NT2/D1 (cell line): ENCODE data around the gene APC2.
"Not testable (repeated sequence)": the region's sequence is repeated elsewhere in the genome, so short reads cannot be mapped to it uniquely, and the experiment has no call there.

ENCODE experiments used
- DNase-seq: peaks from one replicate; pipeline ENCODE4 v3.0.0-alpha.2; 2011; ENCODE audit warnings: low read depth, low spot score
- H3K27me3 ChIP-seq: 2 replicates; pipeline ENCODE4 v1.6.0; 2011; ENCODE audit warnings: mild to moderate bottlenecking; ENCODE audit not compliant: insufficient read length, insufficient read depth
- H3K36me3 ChIP-seq: 2 replicates; pipeline ENCODE4 v1.6.1; 2011; ENCODE audit warnings: mild to moderate bottlenecking, low read length, mixed read lengths; ENCODE audit not compliant: insufficient read depth, insufficient read length
- H3K4me1 ChIP-seq: 2 replicates; pipeline ENCODE4 v1.5.1; 2011; ENCODE audit not compliant: insufficient read depth, insufficient read length
- H3K4me3 ChIP-seq: 2 replicates; pipeline ENCODE4 v1.5.1; 2011; ENCODE audit warnings: low read depth; ENCODE audit not compliant: insufficient read length
- H3K9ac ChIP-seq: 2 replicates; pipeline ENCODE4 v1.6.0; 2011; ENCODE audit warnings: low read depth; ENCODE audit not compliant: insufficient read length
- H3K9me3 ChIP-seq: 2 replicates; pipeline ENCODE4 v1.5.1; 2011; ENCODE audit warnings: mild to moderate bottlenecking, low read length; ENCODE audit not compliant: insufficient read depth
- SUZ12 ChIP-seq: IDR thresholded peaks from 2 replicates; pipeline ENCODE4 v1.6.1; 2011; ENCODE audit not compliant: insufficient read length, insufficient read depth; ENCODE audit errors: extremely low read depth
- YY1 ChIP-seq: IDR thresholded peaks from 2 replicates; pipeline ENCODE4 v1.6.1; 2011; ENCODE audit not compliant: insufficient read length, insufficient read depth
- ZNF274 ChIP-seq: IDR thresholded peaks from 2 replicates; pipeline ENCODE4 v1.6.1; 2011; ENCODE audit warnings: mild to moderate bottlenecking, low read depth, low read length

APC2 gene

GRCh38 chr19:1434040-1434366, 15.9 kb upstream of the APC2 start:
- no peak for DNase-seq
- TF ChIP-seq ZNF274 (no peak), YY1 (no peak), SUZ12 (no peak)
- Histone ChIP-seq H3K27me3 (no peaks in the 10 kb centered on the region), H3K4me1 (peaks cover 18% of the 10 kb centered on the region), H3K4me3 (no peak overlapping the region), H3K36me3 (peaks cover 62% of the 10 kb centered on the region), H3K9ac (no peak overlapping the region), H3K9me3 (no peaks in the 10 kb centered on the region)

GRCh38 chr19:1434577-1435060, 15.3 kb upstream of the APC2 start:
- H3K27me3 ChIP-seq: no peaks in the 10 kb centered on the region
- H3K9ac ChIP-seq: no peak overlapping the region
- H3K9me3 ChIP-seq: no peaks in the 10 kb centered on the region
- H3K36me3 ChIP-seq: peaks cover 62% of the 10 kb centered on the region
- H3K4me3 ChIP-seq: no peak overlapping the region
- TF ChIP-seq ZNF274 (no peak), SUZ12 (no peak), YY1 (no peak)
- no peak for DNase-seq
- peaks cover 18% of the 10 kb centered on the region for H3K4me1 ChIP-seq

GRCh38 chr19:1435378-1435989, 14.4 kb upstream of the APC2 start:
- peaks cover 22% of the 10 kb centered on the region for H3K4me1 ChIP-seq
- H3K4me3 ChIP-seq: no peak overlapping the region
- no peaks in the 10 kb centered on the region for H3K27me3 ChIP-seq
- H3K9ac ChIP-seq: peak overlapping the region; percentile 63
- peaks cover 62% of the 10 kb centered on the region for H3K36me3 ChIP-seq
- TF ChIP-seq SUZ12 (no peak), YY1 (no peak), ZNF274 (no peak)
- no peak for DNase-seq
- no peaks in the 10 kb centered on the region for H3K9me3 ChIP-seq

GRCh38 chr19:1437609-1438008, 12.3 kb upstream of the APC2 start:
- Histone ChIP-seq H3K4me1 (peaks cover 36% of the 10 kb centered on the region), H3K4me3 (no peak overlapping the region), H3K36me3 (peaks cover 70% of the 10 kb centered on the region), H3K9me3 (no peaks in the 10 kb centered on the region), H3K27me3 (no peaks in the 10 kb centered on the region), H3K9ac (peak overlapping the region; percentile 99)
- no peak for DNase-seq
- TF ChIP-seq YY1 (no peak), SUZ12 (no peak), ZNF274 (no peak)

DNA sequence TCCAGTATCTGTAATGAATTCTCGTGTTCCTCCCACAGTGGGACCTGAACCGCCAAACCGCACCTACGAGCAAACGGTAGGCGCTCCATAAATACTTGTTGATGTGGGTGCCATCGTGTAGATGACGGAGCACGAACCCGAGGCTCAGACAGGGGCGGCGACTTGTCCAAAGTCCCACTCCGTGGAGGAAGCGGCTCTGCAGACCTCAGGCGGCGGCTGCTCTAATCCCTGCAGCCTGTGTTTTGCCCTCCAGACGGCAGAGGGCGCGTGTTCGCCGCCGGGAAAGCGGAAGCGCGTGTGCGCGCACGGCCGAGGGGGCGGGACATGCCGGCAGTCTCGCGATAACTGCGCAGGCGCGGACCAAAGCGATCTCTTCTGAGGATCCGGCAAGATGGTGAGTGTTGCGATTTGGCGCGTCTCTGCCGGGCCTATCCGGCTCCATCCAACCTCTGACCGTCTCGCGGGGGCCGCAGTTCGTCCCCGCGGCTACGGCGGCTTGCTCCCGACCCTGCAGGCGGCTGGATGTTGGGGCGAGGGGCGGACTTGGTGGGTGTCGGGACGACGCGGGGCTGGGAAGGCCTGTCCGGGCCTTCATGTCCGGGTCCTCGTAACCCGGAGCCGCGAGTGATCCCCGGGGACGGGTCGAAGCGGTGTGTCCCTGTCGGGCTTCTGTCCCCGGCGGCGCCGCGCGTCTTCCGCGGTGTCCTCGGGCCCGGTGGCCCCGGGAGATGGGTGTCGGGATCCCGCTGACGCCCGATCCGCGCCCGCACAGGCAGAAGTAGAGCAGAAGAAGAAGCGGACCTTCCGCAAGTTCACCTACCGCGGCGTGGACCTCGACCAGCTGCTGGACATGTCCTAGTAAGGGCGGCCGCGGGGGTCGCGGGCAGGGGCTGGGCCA, 11.6 kb upstream of the APC2 start, which contains the start of gene RPS15:
RPS15 (plus strand) TSS at position 362 of the 898 bp plus-strand sequence; CDS start at position 392, 30 bp downstream.
- peaks cover 69% of the 10 kb centered on the region for H3K36me3 ChIP-seq
- no peaks in the 10 kb centered on the region for H3K9me3 ChIP-seq
- H3K4me1 ChIP-seq: peaks cover 30% of the 10 kb centered on the region
- DNase-seq: peak; percentile 95
- TF ChIP-seq ZNF274: no peak
- no peak for TF ChIP-seq YY1
- H3K4me3 ChIP-seq: peak within 1 kb of the TSS; percentile 98
- peak within 1 kb of the TSS; percentile 99 for H3K9ac ChIP-seq
- no peaks in the 10 kb centered on the region for H3K27me3 ChIP-seq

DNA sequence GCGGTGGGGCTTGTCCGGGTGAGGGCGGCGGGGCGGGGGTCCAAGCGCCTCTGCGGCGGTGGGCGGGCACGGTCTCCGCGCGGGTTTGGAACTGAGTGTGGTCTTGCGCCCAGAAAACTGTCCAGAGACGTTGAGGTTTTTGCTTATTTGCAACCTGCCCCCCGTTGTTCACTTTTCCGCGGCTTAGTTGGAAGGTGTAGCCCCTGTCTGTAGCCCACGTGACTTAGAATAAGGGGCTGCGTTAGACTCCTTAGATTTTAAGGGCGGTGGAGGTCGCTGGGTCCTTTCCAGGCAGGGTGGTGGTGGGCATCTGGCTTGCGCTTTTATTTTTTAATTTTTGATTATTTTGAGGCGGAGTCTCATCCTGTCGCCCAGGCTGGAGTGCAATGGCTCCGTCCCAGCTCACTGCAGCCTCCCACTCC, 11.0 kb upstream of the APC2 start:
- TF ChIP-seq ZNF274 (no peak), YY1 (no peak), SUZ12 (no peak)
- Histone ChIP-seq H3K4me3 (peak overlapping the region; percentile 98), H3K27me3 (no peaks in the 10 kb centered on the region), H3K4me1 (peaks cover 28% of the 10 kb centered on the region), H3K9me3 (no peaks in the 10 kb centered on the region), H3K36me3 (peaks cover 62% of the 10 kb centered on the region), H3K9ac (peak overlapping the region; percentile 99)
- no peak for DNase-seq

- not testable (repeated sequence) for DNase-seq, H3K9me3 ChIP-seq, H3K27me3 ChIP-seq
- Histone ChIP-seq H3K4me1 (peaks cover 29% of the 10 kb centered on the region), H3K4me3 (peak overlapping the region; percentile 98), H3K36me3 (peaks cover 54% of the 10 kb centered on the region), H3K9ac (peak overlapping the region; percentile 99)
Observed at GRCh38 chr19:1439525-1440417, 10.2 kb upstream of the APC2 start.
